Sciatic nerve (tissue), 2 donors: ENCODE data around the gene PPM1L. TPM values are rescaled to one million over a fixed set of nuclear protein-coding genes. Genes with fewer than 3 reads are reported as not detected.

Experiments used
- ATAC-seq: fragments of 200-7000 bp; cut with Tn5 transposase; one replicate; pipeline ENCODE4 v1.9.1; 2020; ENCODE audit warnings: mild to moderate bottlenecking, moderate library complexity
- DNase-seq: peaks from one replicate; pipeline ENCODE4 v3.0.0-alpha.2; 2020; ENCODE audit warnings: low spot score
- intact Hi-C: fragments of 100-400 bp; cut with DNase I; formaldehyde crosslinking; loops from one replicate; pipeline ENCODE4 v1.14.2; 2022
- total RNA-seq: library from RNA; stranded (reverse); fragmentation: NEBNext Ultra II Directional; extraction: Animal tissue kit (Norgen Biotek cat#: 25700); gene quantifications from one replicate; pipeline ENCODE4 v1.2.1, GENCODE V29; 2021
- donor health status: DM: no; HTN: no; CAD: no.
- donor health status: DM: no; HTN: no; CAD: no.

The PPM1L gene
- total RNA-seq, 1 donor from 2014 or later: 10.0 TPM

- intact Hi-C loops: no loop called here
- ATAC-seq: no peak
- no peak for DNase-seq
Measured at GRCh38 chr3:161100994-161101393, 345.0 kb downstream of the PPM1L start.

GRCh38 chr3:161101609-161102008 lies 345.6 kb downstream of the PPM1L start:
- intact Hi-C loops: no loop called here
- DNase-seq (no peak), ATAC-seq (no peak)

- DNase-seq: no peak
- intact Hi-C loops: no loop called here
- ATAC-seq: no peak
Measured at GRCh38 chr3:161103776-161104385, 347.9 kb downstream of the PPM1L start.

GRCh38 chr3:161104561-161105551 lies 348.8 kb downstream of the PPM1L start, which contains the start of gene B3GALNT1:
Gene B3GALNT1 (minus strand): TSS chr3:161105349. CDS start chr3:161086754, 18,595 bp downstream.
- intact Hi-C loops: no loop called here
- DNase-seq (peak; percentile 65), ATAC-seq (peak; percentile 79)

GRCh38 chr3:161107311-161107710 lies 351.3 kb downstream of the PPM1L start:
- ATAC-seq (no peak), DNase-seq (no peak)
- intact Hi-C loops: no loop called here

- ATAC-seq (no peak), DNase-seq (no peak)
- intact Hi-C loops: no loop called here
Measured at GRCh38 chr3:161108840-161109239, 352.8 kb downstream of the PPM1L start.

- ATAC-seq: no peak
- intact Hi-C loops: no loop called here
- no peak for DNase-seq
Measured at GRCh38 chr3:161117646-161118045, 361.6 kb downstream of the PPM1L start.

DNA sequence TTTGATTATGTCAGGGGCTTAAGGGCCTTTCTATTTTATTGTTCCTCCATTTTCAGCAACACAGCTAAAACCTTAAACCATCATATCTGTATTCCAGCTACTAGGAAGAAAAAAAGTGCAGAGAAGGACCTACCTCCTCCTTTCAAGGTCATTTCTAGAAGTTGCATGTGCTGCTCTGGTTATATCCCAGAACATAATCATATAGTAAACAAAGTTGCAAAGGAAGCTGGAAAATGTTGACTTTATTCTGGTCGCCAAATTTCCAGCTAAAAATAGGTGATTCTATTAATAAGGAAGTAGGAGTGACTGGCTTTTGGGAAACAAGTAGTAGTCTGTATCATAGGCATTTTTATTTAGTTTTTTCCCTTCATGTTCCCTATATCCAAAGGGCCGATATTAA lies 370.5 kb downstream of the PPM1L start:
- intact Hi-C loops: no loop called here
- ATAC-seq (no peak), DNase-seq (no peak)

Other genes with a start within 250 kb of the PPM1L start
- gene KPNA4, start 190.7 kb upstream of the PPM1L start, total RNA-seq: 62.0 TPM
- gene ARL14, start 79.1 kb upstream of the PPM1L start, total RNA-seq: not detected